HG03175 (cell line): ENCODE data around the gene ERO1B.
A peak's percentile ranks its signal among the peaks of the same experiment; 100 is the strongest.

Source experiments
- ATAC-seq: cut with Tn5 transposase; IDR thresholded peaks from one replicate; pipeline ENCODE4 v1.9.1; 2021; ENCODE audit warnings: mild to moderate bottlenecking, moderate library complexity; ENCODE audit not compliant: unreplicated experiment

The ERO1B gene

DNA sequence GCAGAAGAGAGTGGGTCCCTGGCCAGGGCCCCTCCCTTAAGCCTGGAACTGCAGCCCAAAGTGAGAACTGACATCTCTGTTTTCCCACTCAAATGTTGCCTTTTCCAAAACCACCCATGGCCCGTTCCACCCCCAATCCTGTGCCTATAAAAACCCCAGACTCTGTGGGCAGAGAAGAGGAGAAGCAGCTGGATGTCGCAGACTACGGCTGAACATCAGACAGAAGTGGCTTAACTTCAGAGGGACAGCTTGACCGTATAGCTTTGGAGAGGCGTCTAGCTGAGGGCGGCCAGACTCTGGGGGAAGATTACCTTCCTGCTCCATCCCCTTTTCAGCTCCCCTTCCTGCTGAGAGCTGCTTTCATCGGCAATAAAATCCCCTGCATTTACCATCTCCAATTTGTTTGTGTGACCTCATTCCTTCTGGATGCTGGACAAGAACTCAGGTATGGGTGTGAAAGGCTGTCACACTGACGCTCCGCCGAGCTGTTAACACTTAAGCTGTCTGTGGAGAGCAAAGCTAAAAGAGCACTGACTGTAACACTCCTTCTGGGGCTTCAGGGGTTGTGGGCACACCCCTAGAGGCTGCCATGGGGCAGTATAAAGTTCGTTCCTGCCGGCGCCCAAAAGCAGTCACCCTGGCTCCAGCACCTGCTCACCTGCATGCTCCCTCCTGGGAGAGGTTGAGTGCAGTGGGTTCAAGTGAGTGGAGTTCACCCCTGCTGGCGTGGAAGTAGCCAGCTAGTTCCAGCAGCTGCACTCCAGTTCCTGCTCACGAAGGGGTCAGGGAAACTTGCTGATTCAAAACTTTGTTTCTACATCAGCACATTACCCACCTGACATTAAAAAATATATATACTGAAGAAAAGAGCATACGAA is 19.6 kb upstream of the ERO1B start:
- no peak for ATAC-seq

DNA sequence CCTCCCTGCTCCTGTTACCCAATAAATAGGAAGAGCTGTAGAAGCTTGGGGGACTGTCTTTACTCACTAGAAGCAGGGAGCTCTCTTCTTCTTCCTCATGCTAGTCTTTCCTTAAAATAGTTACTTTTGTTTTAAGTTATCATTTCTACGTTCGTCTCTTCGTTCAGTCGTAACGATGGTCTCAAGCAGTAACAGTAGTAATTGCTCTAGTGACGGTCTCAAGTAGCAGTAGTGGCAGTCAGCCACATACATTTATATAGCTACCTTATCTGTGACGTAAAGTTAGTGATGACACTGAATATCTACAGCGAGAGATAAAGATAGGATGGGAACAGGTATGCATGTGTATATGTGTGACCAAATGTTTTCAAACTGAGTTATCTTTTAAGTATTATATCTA is 15.4 kb upstream of the ERO1B start:
- ATAC-seq, result no peak

DNA sequence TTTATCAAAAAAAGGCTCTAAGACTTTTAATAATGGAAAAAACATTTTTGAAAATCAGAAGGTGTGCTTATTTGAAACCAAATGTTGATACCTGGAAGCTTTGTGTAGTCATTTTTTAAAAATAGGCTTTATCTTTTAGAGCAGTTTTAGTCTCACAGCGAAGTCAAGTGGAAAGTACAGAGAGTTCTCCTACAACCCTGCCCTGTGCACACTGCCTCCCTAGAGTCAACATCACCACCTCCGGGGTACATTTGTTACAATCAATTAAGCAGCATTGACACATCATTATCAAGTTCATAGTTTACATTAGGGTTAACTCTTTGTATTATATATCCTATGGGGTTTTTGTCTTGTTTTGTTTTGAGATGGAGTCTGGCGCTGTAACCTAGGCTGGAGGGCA is 10.7 kb upstream of the ERO1B start:
- ATAC-seq, result no peak

GRCh38 chr1:236289492-236290131 is 7.9 kb upstream of the ERO1B start:
- no peak for ATAC-seq

- no peak for ATAC-seq
Observed at GRCh38 chr1:236288620-236288976, 6.8 kb upstream of the ERO1B start.

- ATAC-seq, result no peak
Observed at GRCh38 chr1:236287757-236288619, 6.2 kb upstream of the ERO1B start.

DNA sequence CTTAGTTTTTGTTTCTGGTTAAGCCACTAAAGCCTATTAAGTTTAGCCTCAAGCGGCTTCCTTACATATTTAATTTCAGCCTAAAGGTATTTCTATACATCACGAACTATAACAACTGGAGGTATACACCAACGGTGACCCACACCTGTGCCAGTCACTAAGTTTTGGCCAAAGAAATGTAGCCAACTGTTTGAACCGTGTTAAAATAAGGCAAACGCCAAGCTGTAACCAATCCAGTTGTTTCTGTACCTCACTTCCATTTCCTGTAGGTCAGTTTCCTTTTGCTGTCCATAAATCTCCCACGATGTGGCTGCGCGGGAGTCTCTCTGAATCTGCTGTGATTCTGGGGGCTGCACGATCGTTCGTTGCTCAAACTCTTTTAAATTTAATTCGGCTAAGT is 5.6 kb upstream of the ERO1B start:
- no peak for ATAC-seq

- ATAC-seq, result peak; percentile 41
Observed at GRCh38 chr1:236284291-236284721, 2.5 kb upstream of the ERO1B start.

DNA sequence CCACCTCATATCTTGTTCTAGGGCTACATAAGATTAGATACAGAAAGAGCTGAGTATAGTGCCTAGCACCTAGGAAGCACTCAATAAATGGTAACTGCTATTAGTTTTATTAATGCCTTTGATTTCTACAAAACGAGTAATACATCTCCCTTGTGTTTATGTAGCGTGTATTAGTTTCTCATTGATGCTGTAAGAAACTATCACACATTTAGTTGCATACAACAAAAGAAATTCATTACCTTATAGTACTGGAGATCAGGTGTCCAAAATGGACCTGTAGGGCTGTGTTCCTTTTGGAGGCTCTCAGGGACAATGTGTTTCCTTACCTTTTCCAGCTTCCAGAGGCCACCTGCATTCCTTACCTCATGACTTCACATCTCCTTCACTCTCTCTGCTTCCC is 961 bp upstream of the ERO1B start:
- no peak for ATAC-seq

DNA sequence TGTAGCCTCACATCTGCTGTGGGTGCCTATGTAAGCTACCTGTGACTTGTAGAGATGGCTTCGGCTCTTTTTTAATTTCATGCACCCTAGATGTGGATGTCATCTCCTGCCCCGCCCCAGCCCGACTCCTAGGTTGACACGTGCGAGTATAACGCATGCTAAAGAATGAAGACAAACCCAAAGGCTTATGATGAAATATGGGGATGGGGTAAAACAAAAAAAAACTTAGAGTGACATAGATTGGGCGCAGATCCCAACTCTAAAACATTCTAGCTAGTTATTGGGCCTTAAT is 613 bp upstream of the ERO1B start:
- ATAC-seq, result peak; percentile 6

GRCh38 chr1:236281198-236281653 is 532 bp downstream of the ERO1B start:
- ATAC-seq, result peak; percentile 29

GRCh38 chr1:236280438-236281197 is 1.1 kb downstream of the ERO1B start:
- ATAC-seq, result no peak

DNA sequence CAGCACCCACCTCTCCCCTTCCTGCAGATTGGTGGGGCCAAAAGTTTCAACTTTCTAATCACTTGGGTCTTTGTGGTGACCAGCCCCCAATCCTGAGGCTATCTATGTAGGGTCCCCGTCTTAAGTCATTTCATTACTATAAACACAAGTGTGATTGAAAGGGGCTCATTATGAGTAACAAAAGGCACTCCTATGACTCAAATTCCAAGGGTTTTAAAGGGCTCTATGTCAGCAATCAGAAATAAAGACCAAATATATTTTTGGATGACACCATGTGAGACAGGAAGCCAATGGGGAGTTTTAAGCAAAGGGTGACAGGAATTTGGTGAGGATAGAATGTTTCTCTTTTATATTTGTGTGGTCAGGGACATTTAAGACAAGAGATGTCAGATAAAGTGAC is 6.2 kb downstream of the ERO1B start:
- ATAC-seq, result no peak

- no peak for ATAC-seq
Observed at GRCh38 chr1:236275061-236275460, 6.7 kb downstream of the ERO1B start.

DNA sequence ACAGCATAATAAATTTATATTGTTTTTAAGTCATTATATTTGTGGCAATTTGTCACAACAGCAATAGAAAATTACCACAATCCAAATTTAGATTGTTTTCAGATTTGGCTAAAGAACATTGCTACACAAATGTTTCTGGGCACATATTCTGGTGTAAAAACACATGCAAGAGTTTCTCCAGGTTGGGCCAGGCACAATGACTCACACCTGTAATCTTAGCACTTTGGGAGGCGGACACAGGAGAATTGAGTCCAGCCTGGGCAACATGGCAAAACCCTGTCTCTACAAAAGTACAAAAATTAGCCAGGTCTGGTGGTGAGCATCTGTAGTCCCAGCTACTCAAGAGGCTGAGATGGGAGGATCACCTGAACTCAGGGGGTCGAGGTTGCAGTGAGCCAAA is 8.4 kb downstream of the ERO1B start:
- ATAC-seq, result no peak

DNA sequence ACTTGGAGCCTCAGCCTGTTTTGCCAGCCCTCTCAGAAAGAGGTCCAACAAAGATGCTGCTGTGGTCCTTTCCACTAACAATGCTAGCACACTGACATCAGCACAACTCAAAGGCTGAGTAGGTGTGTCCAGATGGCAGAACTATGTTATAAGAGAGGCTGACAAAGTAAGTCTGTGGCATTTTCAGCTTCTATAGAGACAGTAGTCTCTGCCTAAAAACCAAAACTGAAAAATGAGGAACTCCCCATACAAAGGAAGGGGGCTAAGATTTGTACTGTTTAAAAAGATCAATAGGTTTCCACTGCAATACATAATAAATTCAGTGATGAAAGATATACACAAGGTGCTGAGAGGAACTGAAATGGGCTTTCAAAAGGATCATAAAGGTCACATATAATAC is 12.3 kb downstream of the ERO1B start:
- ATAC-seq, result no peak

DNA sequence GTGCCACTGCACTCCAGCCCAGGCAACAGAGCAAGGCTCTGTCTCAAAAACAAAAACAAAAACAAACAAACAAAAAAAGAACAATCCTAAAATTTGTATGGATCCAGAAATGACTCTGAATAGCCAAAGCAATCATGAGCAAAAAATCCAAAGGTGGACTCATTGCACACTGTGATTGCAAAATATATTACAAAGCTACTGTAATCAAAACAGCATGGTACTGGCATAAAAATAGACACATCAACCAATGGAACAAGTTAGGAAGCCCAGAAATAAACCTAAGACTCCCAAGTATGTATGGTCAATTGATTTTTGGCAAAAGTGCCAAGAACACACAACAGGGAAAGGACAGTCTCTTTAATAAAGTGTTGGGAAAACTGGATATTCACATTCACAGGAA is 19.9 kb downstream of the ERO1B start:
- ATAC-seq, result no peak

DNA sequence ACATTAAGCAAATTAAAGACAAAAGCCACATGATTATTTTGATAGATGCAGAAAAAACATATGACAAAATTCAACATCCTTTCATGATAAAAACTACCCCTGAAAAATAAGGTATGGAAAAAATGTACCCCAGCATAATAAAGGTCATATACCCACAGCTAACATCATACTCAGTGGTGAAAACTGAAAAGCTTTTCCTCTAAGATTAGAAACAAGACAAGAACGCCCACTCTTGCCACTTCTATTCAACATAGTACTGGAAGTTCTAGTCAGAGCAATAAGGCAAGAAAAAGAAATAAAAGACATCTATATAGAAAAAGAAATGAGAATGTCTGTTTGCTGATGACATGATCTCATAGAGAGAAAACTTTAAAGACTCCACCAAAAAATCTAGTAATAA is 20.7 kb downstream of the ERO1B start:
- no peak for ATAC-seq

- no peak for ATAC-seq
Observed at GRCh38 chr1:236259043-236259442, 22.7 kb downstream of the ERO1B start.

GRCh38 chr1:236258114-236258622 is 23.6 kb downstream of the ERO1B start:
- ATAC-seq, result no peak

DNA sequence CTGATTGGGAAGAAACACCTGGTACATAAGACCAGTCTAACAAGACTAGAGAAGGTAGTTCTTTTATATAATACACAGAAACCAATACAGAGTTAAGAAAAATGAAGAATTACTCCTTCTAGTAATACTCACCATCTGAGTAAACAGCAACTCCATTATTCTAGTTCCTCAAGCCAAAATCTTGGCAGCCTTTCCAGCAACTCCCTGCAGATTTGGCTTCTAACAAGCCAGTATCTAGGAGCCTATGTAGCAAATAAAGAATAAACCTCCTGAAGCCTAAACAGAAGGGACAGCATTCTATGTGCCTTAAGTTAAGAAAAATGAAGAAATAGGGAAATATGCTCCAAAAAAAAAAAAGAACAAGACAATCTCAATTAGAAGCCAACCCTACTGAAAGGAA is 24.5 kb downstream of the ERO1B start:
- ATAC-seq, result no peak
